Bone marrow (tissue), 2 donors: ENCODE data around the gene DUSP6.

Experiments used
- DNase-seq, 2 donors: peaks; one replicate each; lab custom pipeline; 2025; lab: John Stamatoyannopoulos, UW

The DUSP6 gene, protein sequence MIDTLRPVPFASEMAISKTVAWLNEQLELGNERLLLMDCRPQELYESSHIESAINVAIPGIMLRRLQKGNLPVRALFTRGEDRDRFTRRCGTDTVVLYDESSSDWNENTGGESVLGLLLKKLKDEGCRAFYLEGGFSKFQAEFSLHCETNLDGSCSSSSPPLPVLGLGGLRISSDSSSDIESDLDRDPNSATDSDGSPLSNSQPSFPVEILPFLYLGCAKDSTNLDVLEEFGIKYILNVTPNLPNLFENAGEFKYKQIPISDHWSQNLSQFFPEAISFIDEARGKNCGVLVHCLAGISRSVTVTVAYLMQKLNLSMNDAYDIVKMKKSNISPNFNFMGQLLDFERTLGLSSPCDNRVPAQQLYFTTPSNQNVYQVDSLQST

GRCh38 chr12:89352492-89353187 lies at the start of gene DUSP6:
TSS of gene DUSP6 (minus strand) at chr12:89352501. CDS start at chr12:89352039, 462 bp downstream.
- peak; percentile 73 to 98 for DNase-seq

DNA sequence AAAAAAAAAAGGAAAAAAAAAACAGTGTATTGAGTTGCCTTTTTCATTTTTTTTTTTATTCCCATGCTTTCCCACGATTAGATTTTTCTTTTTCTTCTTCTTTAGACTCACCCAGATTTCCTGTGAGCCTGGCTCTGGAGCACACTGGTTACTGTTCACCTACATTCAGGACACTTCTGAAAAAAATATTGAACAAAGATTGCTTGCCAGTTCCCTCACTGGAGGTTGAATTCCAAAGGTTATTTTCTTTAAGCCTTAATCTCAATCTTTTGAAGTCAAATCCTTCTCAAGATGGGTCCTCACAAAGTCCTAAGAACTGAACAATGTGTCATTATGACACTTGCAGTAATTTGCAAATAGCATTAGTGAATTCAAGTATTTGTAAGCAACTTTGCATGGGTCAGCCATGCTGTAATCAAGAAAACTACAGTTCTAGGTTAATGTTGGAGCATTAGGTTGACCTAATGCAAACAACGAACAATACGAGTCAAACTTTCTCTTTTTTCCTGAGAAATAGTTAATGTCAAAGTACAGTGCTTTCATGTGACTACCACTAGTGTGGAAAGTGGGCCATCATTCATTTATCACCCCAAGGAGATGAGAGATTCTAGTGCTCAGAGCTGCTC lies 49.2 kb upstream of the DUSP6 start:
- no peak for DNase-seq

DNA sequence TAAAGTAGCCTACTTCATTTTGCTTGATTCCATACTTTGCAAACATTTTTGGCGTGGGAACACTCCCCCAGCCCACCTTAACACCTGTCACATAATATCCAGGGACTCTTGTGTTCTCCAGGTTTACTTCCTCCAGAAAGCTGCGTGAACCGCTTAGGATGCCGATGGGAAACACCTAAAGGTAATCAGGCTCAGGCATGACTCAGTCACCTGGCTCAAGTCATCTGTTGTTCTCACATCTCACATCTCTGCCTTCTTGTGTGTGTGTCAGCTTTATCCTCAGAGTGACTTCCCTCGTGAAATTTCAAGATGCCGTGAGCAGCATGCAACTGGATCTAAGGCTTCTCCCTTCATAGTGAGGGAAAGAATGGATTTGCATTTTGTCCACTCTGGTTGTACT lies 48.1 kb upstream of the DUSP6 start:
- no peak for DNase-seq

GRCh38 chr12:89395712-89396111 lies 43.4 kb upstream of the DUSP6 start:
- DNase-seq: no peak

- DNase-seq: no peak
Measured at GRCh38 chr12:89393551-89394121, 41.3 kb upstream of the DUSP6 start.

GRCh38 chr12:89392391-89392790 lies 40.1 kb upstream of the DUSP6 start:
- DNase-seq: no peak

DNA sequence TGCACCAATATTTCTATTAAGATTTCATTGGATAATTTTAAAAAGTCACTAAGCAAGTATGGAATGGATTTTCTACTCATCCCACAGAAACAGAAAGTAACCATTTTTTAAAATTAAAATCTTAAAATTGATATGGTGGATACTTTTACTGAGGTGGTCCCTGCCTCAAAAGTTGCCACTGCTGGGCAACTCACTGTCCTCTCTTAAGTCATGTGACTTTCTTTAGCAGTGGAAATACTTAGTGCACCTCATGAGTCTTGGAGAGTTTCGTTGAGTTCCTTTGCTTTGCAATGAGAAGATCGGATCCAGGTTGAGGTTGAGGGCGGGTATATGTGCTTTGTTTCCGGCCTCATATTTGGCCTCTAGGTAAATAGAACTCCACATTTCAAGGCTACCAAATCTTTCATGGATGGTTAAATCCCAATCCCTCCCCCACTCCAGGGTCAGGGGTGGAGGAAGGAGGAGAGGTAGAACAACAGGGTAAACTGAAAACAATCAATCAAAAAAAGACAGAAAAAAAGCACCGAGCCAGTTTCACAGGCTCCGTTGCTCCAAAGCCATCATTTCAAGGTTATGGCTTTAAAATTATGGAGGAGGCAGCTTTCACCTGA lies 39.5 kb upstream of the DUSP6 start:
- DNase-seq: no peak

DNA sequence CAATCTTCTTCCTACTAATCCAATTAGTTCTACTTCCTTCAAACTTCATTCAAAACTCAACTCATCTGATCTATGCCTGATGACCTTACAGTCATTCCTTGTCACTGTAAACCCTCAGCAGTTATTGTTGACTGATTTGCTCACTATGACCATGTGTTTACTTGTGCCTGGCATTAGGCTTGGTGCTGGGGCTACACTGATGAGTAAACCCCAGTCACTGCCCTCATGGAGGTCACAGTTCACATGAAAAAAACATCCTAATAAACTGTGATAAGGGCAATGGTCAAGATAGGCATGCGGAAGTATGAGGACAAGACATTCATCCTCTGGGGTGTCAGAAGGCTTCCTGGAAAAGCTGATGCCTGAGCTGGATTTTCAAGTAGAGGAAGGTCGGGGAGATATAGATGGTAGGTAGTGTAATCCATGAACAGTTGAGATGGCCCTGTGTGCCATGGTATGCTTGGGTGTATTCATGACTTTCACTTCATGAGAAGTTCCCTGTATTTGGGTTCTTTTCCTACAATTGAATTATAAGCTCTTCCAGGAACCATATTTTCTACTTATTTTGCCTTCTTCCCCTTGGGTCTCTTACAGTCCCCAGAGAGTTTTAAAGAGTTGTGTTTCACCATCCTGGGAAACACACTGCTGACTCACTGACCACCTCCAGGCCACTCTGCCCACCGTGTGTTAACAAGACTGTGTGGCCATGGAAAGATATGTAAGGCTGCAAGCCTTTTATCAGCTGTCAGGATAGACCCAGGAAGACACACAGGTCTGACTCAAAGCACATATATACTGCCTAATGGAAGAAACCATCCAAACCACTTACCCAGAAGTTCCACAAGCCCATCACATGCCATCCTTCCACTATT lies 38.7 kb upstream of the DUSP6 start:
- no peak for DNase-seq

DNA sequence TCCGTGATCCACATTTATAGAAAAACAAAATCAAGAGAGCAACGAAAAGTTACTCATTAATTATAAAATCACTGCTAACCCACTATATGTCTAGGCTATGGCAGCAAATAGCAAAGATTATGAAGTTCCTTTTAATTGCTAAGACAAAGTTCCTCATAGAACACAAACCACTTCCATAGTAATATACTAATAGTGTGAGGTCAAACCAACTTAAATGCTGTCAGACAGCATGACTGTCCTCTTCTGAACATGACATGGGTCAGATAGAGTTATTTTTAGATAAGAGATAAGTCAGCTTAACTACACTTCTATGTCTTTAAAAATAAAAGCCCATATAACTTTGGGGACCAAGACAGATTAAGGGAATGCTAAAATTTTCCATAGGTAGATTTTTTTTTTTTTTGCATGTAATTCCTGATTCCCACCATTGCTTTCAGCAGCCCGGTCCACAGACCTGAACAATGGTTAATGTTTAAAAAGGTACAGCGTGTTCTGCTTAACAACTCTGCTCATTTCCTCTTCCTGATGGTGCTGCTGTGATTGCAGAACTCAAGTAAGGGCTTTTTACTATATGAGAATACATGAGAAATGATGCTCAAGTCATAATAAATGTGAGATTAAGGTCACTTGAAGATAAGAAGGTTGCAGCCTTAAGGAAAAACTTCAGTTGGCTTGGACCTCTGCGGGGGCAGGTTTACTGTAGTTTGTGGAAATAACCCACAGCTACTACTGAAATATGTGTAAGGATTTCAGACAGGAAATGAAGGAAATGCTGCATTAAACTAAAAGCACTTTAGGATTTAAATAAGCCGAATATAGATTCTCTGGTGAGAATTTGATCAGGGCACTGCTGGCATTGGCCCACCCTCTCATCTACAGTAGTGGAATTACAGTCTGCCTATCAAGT lies 37.7 kb upstream of the DUSP6 start:
- DNase-seq: no peak

- no peak for DNase-seq
Measured at GRCh38 chr12:89386138-89386537, 33.8 kb upstream of the DUSP6 start.

DNA sequence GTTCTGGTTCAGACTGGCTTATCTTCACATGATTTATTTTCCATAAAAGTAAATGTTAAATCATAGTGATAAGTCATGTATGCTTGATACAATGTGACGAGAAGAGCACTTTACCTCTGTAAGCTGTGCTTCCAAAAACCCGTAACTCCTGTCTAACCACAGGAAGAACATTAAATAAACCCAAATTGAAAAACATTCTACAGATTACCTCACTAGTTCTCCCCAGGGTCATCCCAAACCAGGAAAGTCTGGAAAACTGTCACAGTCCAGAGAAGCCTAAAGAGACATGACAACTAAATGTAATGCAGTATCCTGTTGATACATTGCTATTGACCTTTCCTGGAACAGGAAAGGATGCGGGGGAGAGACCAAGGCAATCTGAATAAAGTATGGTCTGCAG lies 32.5 kb upstream of the DUSP6 start:
- DNase-seq: no peak

- no peak for DNase-seq
Measured at GRCh38 chr12:89384050-89384758, 31.9 kb upstream of the DUSP6 start.

GRCh38 chr12:89383235-89384049 lies 31.1 kb upstream of the DUSP6 start:
- DNase-seq: no peak

DNA sequence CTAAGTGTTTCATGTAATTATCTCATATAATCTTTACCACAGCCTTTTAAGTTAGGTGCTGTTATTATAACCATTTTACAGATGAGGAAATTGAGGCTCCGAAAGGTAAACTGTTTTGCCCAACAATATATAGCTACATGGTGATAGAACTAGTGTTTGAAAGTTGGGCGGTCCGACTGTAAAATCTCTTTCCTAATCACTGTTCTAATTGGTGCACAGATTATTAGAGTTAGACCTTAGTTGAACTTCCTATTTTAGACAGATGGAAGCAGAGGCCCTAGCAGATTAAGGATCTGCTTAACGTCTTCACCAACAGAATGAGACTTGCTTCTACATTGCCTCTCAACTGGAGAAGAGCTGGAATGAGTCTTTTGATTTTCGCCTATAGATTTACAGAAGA lies 30.0 kb upstream of the DUSP6 start:
- no peak for DNase-seq

DNA sequence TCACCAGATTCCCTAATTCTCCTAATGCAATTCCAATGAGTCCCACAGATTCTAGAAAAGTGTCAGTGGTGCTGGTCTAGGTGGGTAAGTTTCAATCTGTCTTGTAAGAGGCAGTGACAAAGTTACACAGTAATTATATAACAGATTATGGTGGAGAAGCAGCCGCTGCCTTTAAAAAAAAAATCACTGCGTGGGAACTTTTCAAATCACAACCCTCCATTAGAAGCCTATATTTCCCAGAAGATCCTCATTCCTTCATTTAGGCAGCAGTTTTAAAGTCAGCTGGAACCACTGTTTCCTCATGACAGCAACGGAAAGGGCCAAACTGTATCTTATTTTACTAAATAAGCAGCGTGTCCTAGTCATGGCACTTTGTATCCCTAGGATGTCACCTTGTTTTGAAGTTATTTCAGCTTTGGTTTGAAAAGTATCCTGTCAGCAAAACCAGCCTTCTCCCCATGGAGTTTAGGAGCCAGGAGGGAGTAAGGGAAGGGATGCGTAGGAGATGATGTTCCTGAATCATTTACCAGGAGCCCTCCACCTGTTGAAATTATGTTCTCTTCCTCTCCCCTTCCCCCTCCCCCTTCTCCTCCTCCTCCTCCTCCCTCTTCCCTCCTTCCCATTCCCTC lies 27.7 kb upstream of the DUSP6 start:
- DNase-seq: no peak

DNA sequence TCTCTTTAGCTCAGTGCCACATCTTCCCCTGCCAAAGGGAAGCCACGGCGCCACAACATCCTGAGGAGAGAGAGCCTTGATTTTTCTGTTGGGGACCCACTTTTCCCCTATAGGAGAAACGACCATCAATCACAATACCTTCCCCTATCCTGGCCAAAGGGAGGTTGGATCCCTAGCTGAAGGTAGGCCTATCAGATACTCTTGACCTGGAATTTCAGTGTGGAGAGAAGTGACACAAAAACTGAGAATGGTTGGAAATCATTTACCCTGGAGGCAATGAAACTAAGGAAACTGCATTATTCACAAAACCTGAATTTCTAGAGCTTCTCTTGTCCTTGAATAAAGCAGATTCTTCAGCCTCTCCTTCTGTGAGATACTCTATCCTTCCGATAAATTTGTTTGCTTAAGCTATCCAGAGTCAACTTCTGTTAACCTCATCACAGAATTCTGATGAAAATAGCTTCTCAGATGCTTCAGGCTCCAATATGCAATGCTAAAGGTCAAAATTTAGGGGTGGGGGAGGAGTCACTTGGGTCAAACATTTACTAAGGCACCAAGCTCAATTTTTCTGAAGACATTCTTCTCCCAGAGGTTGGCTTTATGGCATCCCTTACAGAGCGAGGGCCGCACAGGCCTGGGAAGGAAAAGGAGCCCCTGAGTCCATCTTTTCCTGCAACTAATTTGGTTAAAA lies 27.0 kb upstream of the DUSP6 start:
- DNase-seq: no peak

DNA sequence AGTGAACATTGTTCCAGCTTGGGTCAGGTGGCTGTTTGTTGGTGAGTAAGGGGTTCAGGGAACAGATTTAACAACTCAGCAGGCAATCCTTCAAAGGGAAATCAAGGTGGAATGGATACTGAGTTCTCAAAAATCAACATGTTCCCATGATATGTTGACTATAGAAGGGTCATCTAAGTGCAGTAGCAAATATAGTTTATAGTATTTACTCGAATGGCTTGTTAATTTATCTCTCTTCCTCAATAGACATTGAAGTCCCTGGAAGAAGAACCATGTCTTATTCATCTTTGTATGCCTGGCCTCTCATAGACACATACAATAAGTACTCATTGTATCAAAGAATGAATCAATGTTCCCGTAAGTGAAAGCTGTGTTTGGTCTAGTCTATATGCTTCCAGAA lies 24.5 kb upstream of the DUSP6 start:
- no peak for DNase-seq

- DNase-seq: no peak
Measured at GRCh38 chr12:89376202-89376529, 23.9 kb upstream of the DUSP6 start.
